Renal cortex interstitium (tissue), 11 donors: ENCODE results near the gene NUP54. TPM values are rescaled to one million over a fixed set of nuclear protein-coding genes. Genes with fewer than 3 reads are reported as not detected.

ENCODE experiments used
- DNase-seq, 11 donors: peaks; one replicate each; pipeline ENCODE4 v3.0.0-alpha.2; 2013; ENCODE audit warnings: low read depth in 9 of 11, low spot score in 4 of 11; ENCODE audit errors: extremely low read depth in 1 of 11
- polyA plus RNA-seq, 3 donors: library from polyadenylated mRNA; unstranded; fragments of 120-200 nt; gene quantifications; one replicate each; pipeline ENCODE4 v1.2.1, GENCODE V29; 2013; ENCODE audit not compliant: insufficient read length in 3 of 3

The NUP54 gene
- polyA plus RNA-seq, 3 donors = 72.2 to 95.7 (median 87.7) TPM

- DNase-seq = no peak
Observed at GRCh38 chr4:76166480-76166879, 18.3 kb upstream of the NUP54 start.

DNA sequence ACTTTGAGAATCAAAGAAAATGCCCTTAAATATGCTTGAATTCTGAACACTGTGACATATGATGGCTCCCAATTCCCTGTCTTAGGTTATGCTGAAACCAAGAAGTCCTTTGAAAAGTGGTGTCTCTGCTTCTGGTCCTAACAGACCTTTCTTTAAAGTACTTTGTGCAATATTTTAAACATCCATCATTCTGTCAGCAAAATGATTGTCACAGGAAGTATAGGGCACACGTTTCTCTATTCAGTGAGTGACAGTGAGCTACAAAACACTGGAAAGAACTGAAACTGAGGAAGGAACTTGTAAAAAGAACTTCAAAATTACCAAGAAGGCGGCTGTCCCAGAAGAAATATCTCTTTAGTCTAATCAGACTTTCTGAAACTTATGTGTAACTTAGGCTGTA lies 12.2 kb upstream of the NUP54 start:
- no peak for DNase-seq

DNA sequence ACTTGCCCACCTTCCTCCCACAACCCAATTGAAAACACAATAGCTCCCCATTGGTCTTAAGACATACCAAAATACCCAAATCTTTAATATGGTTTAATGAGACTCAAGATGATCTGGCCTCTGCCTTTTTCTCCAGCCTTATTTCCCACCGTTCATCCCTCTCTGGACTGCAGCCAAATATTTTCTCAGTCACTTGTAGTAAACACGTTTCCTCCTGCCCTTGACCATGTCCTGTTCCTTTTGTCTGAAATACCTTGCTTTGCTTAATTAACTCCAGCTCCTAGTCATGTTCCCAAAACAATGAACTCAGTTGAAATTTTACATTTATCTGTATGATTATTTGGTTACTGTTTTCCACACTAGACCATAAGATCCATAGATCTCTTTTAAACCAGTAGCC lies 8.4 kb upstream of the NUP54 start:
- DNase-seq = peak in 1 of 11 donors; percentile 11

- no peak for DNase-seq
Observed at GRCh38 chr4:76155979-76156378, 7.8 kb upstream of the NUP54 start.

DNA sequence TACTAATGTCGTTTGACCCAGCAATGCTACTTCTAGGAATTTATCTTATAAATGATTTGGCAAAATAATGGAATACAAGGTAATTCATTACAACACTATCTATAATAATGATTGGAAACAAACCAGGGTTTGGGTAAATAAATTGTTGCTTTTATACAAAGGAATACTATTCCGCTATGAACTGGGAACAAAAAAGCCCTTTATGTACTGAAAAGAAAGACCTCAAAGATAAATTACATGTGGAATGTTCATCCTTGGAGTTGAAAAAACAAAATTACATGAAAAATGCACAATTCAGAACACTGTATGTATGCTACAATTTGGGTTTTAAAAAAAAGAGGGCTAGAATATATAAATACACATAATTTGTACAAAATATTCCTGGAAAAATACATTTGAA lies 5.2 kb upstream of the NUP54 start:
- DNase-seq = no peak

GRCh38 chr4:76147454-76148141 lies 599 bp downstream of the NUP54 start:
- DNase-seq = peak; percentile 24 to 49 (median 30)

DNA sequence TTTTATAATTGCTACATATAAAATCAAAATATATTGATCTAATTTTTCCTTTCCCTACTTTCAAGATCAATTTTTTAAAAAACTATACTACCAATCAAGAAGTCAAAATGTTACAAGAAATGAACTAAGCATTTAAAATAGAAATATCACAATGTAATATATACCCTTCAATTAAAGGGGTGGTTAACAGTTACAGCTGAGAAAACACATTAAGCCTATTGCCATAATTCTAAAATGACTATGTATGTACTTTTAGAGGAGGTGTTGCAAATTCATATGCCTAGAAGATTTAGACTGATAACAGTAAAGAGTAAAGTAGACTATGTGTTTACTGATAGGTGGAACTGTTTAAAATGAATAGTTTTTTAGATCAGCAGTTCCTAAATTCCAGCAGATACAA lies 3.7 kb downstream of the NUP54 start:
- DNase-seq = no peak

GRCh38 chr4:76141241-76141640 lies 7.0 kb downstream of the NUP54 start:
- no peak for DNase-seq

DNA sequence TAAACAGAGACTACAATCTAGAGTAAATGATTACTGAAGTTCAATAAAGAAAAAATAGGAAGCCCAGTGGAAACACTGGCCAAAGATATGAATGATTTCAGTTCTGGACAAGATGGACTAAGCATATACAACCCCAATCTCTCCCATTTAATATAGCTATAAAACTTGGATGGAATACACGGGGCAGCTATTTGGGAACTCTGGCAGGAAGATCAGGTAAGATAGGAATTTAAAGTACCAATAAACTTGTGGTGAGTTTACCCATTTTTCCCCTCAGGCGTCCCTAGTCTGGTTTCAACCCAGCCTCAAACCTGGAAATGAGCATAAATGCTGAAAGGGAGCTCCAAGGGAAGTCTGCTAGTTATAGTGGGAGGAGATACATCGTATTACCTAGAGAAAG lies 20.4 kb downstream of the NUP54 start:
- no peak for DNase-seq

GRCh38 chr4:76125816-76126215 lies 22.4 kb downstream of the NUP54 start:
- no peak for DNase-seq

GRCh38 chr4:76120199-76120598 lies 28.0 kb downstream of the NUP54 start:
- DNase-seq = no peak

DNA sequence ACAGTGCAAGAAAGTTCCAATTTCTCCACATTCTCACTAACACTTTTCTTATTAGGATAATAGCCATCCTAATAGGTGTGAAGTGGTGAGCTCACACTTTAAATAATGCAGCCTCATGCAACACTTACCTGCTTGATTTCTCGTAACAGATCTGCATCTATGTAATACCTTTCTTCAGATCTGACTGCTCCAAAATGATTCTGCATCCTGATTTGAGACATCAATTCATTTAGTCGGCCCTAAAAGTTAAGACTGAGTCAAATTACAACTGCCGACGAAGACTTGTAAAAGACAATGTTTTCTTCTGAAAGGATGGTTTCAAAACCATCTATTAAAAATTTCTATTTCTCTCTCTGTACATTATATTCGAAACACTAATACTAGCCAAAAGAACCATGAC lies 30.7 kb downstream of the NUP54 start:
- no peak for DNase-seq

DNA sequence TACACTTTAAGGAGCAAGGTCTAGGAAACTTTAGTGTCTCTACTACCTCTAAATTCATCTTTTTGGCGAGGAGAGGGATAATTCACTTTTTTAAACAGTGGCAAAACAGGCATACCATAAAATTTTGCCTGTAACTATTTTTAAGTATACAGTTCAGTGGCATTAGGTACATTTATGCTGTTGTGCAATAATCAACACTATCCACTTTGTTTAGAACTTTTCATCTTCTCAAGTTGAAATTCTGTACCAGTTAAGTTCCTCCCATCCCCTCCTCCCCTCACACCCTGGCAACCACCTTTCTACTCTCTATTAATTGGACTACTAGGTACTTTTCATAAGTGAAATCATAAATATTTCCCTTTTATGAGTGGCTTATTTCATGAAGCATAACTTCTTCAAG lies 31.4 kb downstream of the NUP54 start:
- DNase-seq = no peak

GRCh38 chr4:76108467-76109181 lies 39.6 kb downstream of the NUP54 start:
- no peak for DNase-seq

DNA sequence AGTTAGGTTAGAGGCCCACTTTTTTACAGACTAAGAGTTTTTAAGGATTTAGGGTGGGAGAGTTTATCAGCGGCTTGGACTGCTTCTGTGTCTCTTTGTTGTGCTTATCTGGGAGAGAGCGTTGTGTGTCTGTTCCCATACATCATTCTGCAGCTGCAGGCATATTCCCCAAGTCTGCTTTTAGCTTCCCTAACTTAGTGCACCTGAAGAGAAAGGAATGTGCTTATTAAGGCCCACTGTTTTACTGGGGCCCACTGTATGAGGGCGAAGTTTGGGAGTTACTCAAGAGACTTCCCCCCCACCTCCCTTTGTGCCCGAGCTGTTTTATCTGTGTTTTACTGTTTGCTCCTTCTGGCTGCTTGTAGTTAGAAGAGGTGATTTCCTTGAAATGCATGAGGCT lies 41.8 kb downstream of the NUP54 start:
- no peak for DNase-seq

DNA sequence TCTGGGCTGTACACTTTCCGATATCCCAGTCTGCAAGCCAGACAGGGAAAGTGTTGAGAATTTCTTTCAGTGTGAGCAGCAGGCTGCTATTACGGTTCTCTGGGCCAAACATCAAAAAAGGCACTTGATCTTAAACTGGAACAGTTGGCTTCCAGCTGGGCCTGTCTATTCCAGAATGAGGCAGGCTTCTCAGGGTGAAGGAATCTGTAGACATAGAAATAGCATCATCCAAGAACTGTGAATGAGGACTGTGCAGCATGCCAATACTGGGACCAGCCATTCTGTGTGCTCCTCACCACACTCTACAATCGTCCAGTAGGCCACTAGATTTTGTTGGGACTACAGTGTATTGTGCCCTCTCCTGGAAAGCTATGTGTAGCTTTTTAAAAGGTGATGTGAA lies 42.5 kb downstream of the NUP54 start:
- no peak for DNase-seq

- DNase-seq = no peak
Observed at GRCh38 chr4:76096076-76096475, 52.1 kb downstream of the NUP54 start.

- no peak for DNase-seq
Observed at GRCh38 chr4:76095568-76095967, 52.6 kb downstream of the NUP54 start.

- no peak for DNase-seq
Observed at GRCh38 chr4:76091052-76091451, 57.1 kb downstream of the NUP54 start.

GRCh38 chr4:76090241-76090691 lies 57.9 kb downstream of the NUP54 start:
- DNase-seq = peak in 1 of 11 donors; percentile 4

- DNase-seq = no peak
Observed at GRCh38 chr4:76088719-76089118, 59.5 kb downstream of the NUP54 start.
